GM12892 (cell line): ENCODE measurements around the gene SLC9A3.

Source experiments
- POLR2A ChIP-seq: IDR thresholded peaks from 2 replicates; pipeline ENCODE4 v1.6.1; 2011; ENCODE audit warnings: low read depth, low read length, control low read depth
- POLR2AphosphoS5 ChIP-seq: IDR thresholded peaks from 2 replicates; pipeline ENCODE4 v1.6.1; 2011; ENCODE audit warnings: low read depth, low read length, control low read depth
- TAF1 ChIP-seq: IDR thresholded peaks from 2 replicates; pipeline ENCODE4 v1.6.1; 2011; ENCODE audit warnings: low read depth, mild to moderate bottlenecking, control low read depth, low read length, borderline replicate concordance

DNA sequence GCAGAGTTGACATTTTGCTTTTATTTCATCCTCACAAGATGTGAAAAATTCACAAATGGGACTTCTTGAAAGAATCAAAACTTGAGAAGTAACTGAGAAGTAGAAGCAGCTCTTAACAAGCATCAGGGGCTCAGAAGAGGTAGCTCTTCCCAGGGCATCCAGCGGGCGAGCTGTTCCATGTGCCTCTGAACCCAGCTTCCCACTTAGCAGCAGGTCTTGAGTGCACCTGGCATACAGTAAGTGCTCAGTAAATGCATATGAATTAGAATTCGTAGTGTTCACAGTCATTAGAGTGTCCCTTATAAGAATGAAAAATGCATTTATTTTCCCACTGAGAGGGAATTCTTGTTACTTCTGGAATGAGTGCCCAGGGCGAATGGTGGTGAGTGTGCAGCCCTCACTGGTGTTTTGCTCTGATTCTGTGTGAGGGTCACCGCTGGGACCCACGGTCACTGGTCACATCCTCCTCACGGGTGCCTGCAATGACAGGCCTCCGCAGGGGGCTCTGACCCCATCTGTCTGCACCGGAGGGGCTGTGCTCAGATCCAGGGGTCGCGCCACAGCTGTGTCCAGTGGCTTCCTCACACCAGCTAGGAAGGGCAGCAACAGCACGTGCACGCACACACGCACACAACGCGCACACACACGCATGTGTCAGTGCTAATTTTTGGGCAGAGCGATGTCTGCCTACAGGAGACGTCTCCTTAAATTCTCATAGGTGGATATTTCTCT, 54.3 kb downstream of the SLC9A3 start:
- TF ChIP-seq POLR2A (no peak; the same call in 1 of the 2 replicates), TAF1 (no peak), POLR2AphosphoS5 (peak; percentile 40)
